IMR-90 (cell line): ENCODE measurements around the gene FTL. TPM values are rescaled to one million over a fixed set of nuclear protein-coding genes. Genes with fewer than 3 reads are reported as not detected.

Experiments
- ATAC-seq: fragments of 200-7000 bp; cut with Tn5 transposase; 2 replicates; pipeline ENCODE4 v1.9.1; 2020; ENCODE audit warnings: low read depth, mild to moderate bottlenecking, moderate library complexity
- BruUV-seq: library from RNA; stranded (reverse); fragments of 400-500 nt; replicated peaks from 2 replicates; lab custom pipeline; 2021; lab: Mats Ljungman, UMichigan
- CTCF ChIA-PET: fragments of 300-600 bp; formaldehyde crosslinking; extraction: SDS; loops from one replicate; lab custom pipeline; 2021; ENCODE audit warnings: antibody characterized with exemption; lab: Yijun Ruan, JAX
- POLR2A ChIA-PET: fragments of 300-600 bp; sonication (Branson Sonifier 250); formaldehyde crosslinking; loops from one replicate; lab custom pipeline; 2022; ENCODE audit warnings: antibody characterized with exemption; ENCODE audit not compliant: unreplicated experiment; lab: Charles Lee
- DNase-seq: peaks from one replicate; pipeline ENCODE4 v3.0.0; 2013
- H2AFZ ChIP-seq: replicated peaks from 2 replicates; pipeline ENCODE3; 2013; ENCODE audit warnings: low read length, mild to moderate bottlenecking; ENCODE audit not compliant: poor library complexity
- H2AK5ac ChIP-seq: 2 replicates; pipeline ENCODE4 v1.6.1; 2013; ENCODE audit warnings: low read depth, low read length, inconsistent platforms
- H2AK9ac ChIP-seq: replicated peaks from 2 replicates; pipeline ENCODE3; 2013; ENCODE audit warnings: mild to moderate bottlenecking, low read depth, low read length, moderate library complexity; ENCODE audit not compliant: poor library complexity
- H2BK120ac ChIP-seq: 2 replicates; pipeline ENCODE4 v1.6.1; 2013; ENCODE audit warnings: low read depth, low read length, inconsistent platforms
- H2BK15ac ChIP-seq: 3 replicates; pipeline ENCODE4 v1.6.1; 2013; ENCODE audit warnings: low read depth, low read length, inconsistent platforms
- H2BK20ac ChIP-seq: 2 replicates; pipeline ENCODE4 v1.6.1; 2013; ENCODE audit warnings: low read depth, mild to moderate bottlenecking, inconsistent platforms, low read length, moderate library complexity
- H2BK5ac ChIP-seq: 2 replicates; pipeline ENCODE4 v1.6.1; 2013; ENCODE audit warnings: mild to moderate bottlenecking, low read depth, low read length, inconsistent platforms; ENCODE audit not compliant: poor library complexity, severe bottlenecking
- H3K14ac ChIP-seq: replicated peaks from 2 replicates; pipeline ENCODE4 v1.6.1; 2013; ENCODE audit warnings: low read depth, low read length, inconsistent platforms
- H3K18ac ChIP-seq: 2 replicates; pipeline ENCODE4 v1.6.1; 2013; ENCODE audit warnings: low read depth, low read length, control low read depth
- H3K23ac ChIP-seq: 2 replicates; pipeline ENCODE4 v1.6.1; 2013; ENCODE audit warnings: low read depth, low read length, inconsistent platforms
- H3K27ac ChIP-seq: 2 replicates; pipeline ENCODE4 v1.5.1; 2013; ENCODE audit warnings: mild to moderate bottlenecking, control low read depth, low read length; ENCODE audit not compliant: insufficient read depth
- H3K27me3 ChIP-seq: 2 replicates; pipeline ENCODE4 v1.6.1; 2013; ENCODE audit warnings: low read length; ENCODE audit not compliant: control insufficient read depth, insufficient read depth
- H3K36me3 ChIP-seq: 2 replicates; pipeline ENCODE4 v1.6.1; 2013; ENCODE audit warnings: low read length, mixed read lengths; ENCODE audit not compliant: control insufficient read depth, insufficient read depth
- H3K4ac ChIP-seq: 2 replicates; pipeline ENCODE4 v1.6.1; 2013; ENCODE audit warnings: low read depth, low read length, inconsistent platforms
- H3K4me1 ChIP-seq: 2 replicates; pipeline ENCODE4 v1.6.1; 2013; ENCODE audit warnings: low read length, mixed read lengths; ENCODE audit not compliant: control insufficient read depth, insufficient read depth
- H3K4me2 ChIP-seq: 2 replicates; pipeline ENCODE4 v1.6.1; 2013; ENCODE audit warnings: low read depth, mild to moderate bottlenecking, control low read depth, low read length, moderate library complexity
- H3K4me3 ChIP-seq: 2 replicates; pipeline ENCODE4 v1.5.1; 2013; ENCODE audit warnings: low read depth, mild to moderate bottlenecking, control low read depth, low read length, moderate library complexity; ENCODE audit not compliant: insufficient read depth
- H3K56ac ChIP-seq: 2 replicates; pipeline ENCODE4 v1.6.1; 2013; ENCODE audit warnings: low read length, inconsistent platforms; ENCODE audit not compliant: insufficient read depth; ENCODE audit errors: extremely low read depth
- H3K79me1 ChIP-seq, 2 experiments: 2 replicates each; pipeline ENCODE4 v1.6.1; 2013; ENCODE audit warnings: low read length in 2 of 2, inconsistent platforms in 1 of 2, low read depth in 1 of 2
- H3K9ac ChIP-seq: 2 replicates; pipeline ENCODE4 v1.6.1; 2013; ENCODE audit warnings: low read depth, low read length, control low read depth
- H3K9me1 ChIP-seq: 2 replicates; pipeline ENCODE4 v1.6.1; 2013; ENCODE audit warnings: low read length, inconsistent platforms; ENCODE audit not compliant: insufficient read depth
- H3K9me3 ChIP-seq: 2 replicates; pipeline ENCODE4 v1.6.1; 2013; ENCODE audit warnings: low read length; ENCODE audit not compliant: control insufficient read depth, insufficient read depth
- H4K20me1 ChIP-seq: 2 replicates; pipeline ENCODE4 v1.6.1; 2013; ENCODE audit warnings: low read length, inconsistent platforms; ENCODE audit not compliant: insufficient read depth
- H4K5ac ChIP-seq: 2 replicates; pipeline ENCODE4 v1.6.1; 2013; ENCODE audit warnings: mild to moderate bottlenecking, low read depth, low read length, control low read depth
- H4K8ac ChIP-seq, 2 experiments: 2 replicates each; pipeline ENCODE4 v1.6.1; 2013; ENCODE audit warnings: low read depth in 2 of 2, low read length in 2 of 2, control low read depth in 1 of 2, inconsistent platforms in 1 of 2
- H4K91ac ChIP-seq: 2 replicates; pipeline ENCODE4 v1.6.1; 2013; ENCODE audit warnings: low read depth, low read length, inconsistent platforms; ENCODE audit not compliant: insufficient read depth
- CEBPB ChIP-seq: IDR thresholded peaks from 2 replicates; pipeline ENCODE4 v1.6.1; 2012; ENCODE audit warnings: low read depth, low read length, improper control_type of control experiment
- CHD1 ChIP-seq: IDR thresholded peaks from 2 replicates; pipeline ENCODE4 v1.6.1; 2012; ENCODE audit warnings: low read depth, low read length, improper control_type of control experiment
- FOS ChIP-seq: fragments of 150-350 bp; IDR thresholded peaks from 2 replicates; pipeline ENCODE4 v1.6.1; 2016; ENCODE audit warnings: low read depth, low read length
- MAZ ChIP-seq: IDR thresholded peaks from 2 replicates; pipeline ENCODE4 v1.6.1; 2012; ENCODE audit warnings: low read depth, mild to moderate bottlenecking, low read length, improper control_type of control experiment, moderate library complexity, borderline replicate concordance
- NFE2L2 ChIP-seq: fragments of 150-350 bp; IDR thresholded peaks from 2 replicates; pipeline ENCODE4 v1.6.1; 2016; ENCODE audit warnings: low read depth, mild to moderate bottlenecking, low read length
- POLR2A ChIP-seq: IDR thresholded peaks from 2 replicates; pipeline ENCODE4 v1.6.1; 2012; ENCODE audit warnings: mild to moderate bottlenecking, low read depth, low read length
- RAD21 ChIP-seq: IDR thresholded peaks from 2 replicates; pipeline ENCODE4 v1.6.1; 2012; ENCODE audit warnings: low read length, improper control_type of control experiment
- RCOR1 ChIP-seq: IDR thresholded peaks from 2 replicates; pipeline ENCODE4 v1.6.1; 2012; ENCODE audit warnings: mild to moderate bottlenecking, low read length, improper control_type of control experiment; ENCODE audit not compliant: insufficient replicate concordance
- RFX5 ChIP-seq: IDR thresholded peaks from 2 replicates; pipeline ENCODE4 v1.8.0; 2012; ENCODE audit warnings: low read depth, mild to moderate bottlenecking, low read length, moderate library complexity
- SMC3 ChIP-seq: fragments of 150-350 bp; IDR thresholded peaks from 2 replicates; pipeline ENCODE4 v1.6.1; 2016; ENCODE audit warnings: low read depth, mild to moderate bottlenecking, antibody characterized with exemption, low read length, moderate library complexity
- WGBS, 2 experiments: methylation state at CpG; one replicate each; pipeline versions ENCODE4 v1.1.5 to v1.1.7; 2013; ENCODE audit warnings: missing lambda C conversion rate in 2 of 2; ENCODE audit not compliant: insufficient read length in 1 of 2; ENCODE audit errors: extremely low coverage in 2 of 2; 5-methylcytosine and 5-hydroxymethylcytosine counted together
- dilution Hi-C: fragments of 300-500 bp; cut with HindIII; formaldehyde crosslinking; loops from one replicate; pipeline ENCODE4 v1.14.3; 2018; ENCODE audit warnings: low sequenced_read_pairs; ENCODE audit not compliant: unreplicated experiment
- in situ Hi-C: fragments of 300-500 bp; cut with MboI; formaldehyde crosslinking; loops from 3 replicates; pipeline ENCODE4 v1.14.3; 2019; ENCODE audit warnings: low sequenced_read_pairs, inconsistent platforms, mixed read lengths
- intact Hi-C: fragments of 100-400 bp; cut with micrococcal nuclease; formaldehyde crosslinking; loops from 2 replicates; pipeline ENCODE4 v1.10.0; 2022
- polyA plus RNA-seq, 3 experiments: library from polyadenylated mRNA; depleted of rRNA; stranded (reverse); fragments of >200 nt; gene quantifications; 2 replicates each; pipeline ENCODE4 v1.2.3, GENCODE V29; 2012; ENCODE audit warnings: low replicate concordance in 1 of 3
- total RNA-seq: library from RNA; depleted of rRNA; stranded (reverse); fragments of >200 nt; gene quantifications from 2 replicates; pipeline ENCODE4 v1.2.3, GENCODE V29; 2012
- TF ChIP-seq, protein P1 (sequence below): fragments of 150-350 bp; IDR thresholded peaks from 2 replicates; pipeline ENCODE4 v1.6.1; 2016; ENCODE audit warnings: low read depth, mild to moderate bottlenecking, low read length, moderate library complexity, borderline replicate concordance
- TF ChIP-seq, protein P2 (sequence below): fragments of 150-350 bp; IDR thresholded peaks from 2 replicates; pipeline ENCODE4 v1.6.1; 2017; ENCODE audit warnings: mild to moderate bottlenecking, antibody characterized with exemption, low read length, low read depth

Gene FTL
- total and polyA plus RNA-seq, 2 of the 4 experiments (the other 2 are of a cell fraction), result 1,057 to 2,944 TPM

DNA sequence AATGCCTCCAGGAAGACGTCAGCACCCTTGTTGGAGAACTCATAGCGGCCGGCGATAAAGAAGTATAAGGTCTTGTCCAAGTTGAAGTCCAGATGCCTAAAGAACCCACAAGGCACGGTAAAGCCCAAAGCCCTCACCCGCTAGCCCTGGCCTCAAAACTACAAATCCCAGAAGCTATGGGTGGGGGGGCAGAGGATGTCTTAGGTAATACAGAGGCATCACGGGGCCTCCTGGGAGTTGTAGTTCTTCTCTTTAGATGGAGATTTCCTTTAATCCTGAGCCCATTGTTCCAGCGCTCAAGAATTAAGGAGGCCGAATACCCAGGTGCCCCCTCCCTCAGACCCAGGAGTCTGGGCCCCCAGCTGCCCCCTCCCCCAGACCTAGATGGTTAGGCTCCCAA is 17.2 kb downstream of the FTL start (continued):
- TF ChIP-seq CHD1 (no peak), RFX5 (no peak), RAD21 (no peak), CEBPB (no peak)

DNA sequence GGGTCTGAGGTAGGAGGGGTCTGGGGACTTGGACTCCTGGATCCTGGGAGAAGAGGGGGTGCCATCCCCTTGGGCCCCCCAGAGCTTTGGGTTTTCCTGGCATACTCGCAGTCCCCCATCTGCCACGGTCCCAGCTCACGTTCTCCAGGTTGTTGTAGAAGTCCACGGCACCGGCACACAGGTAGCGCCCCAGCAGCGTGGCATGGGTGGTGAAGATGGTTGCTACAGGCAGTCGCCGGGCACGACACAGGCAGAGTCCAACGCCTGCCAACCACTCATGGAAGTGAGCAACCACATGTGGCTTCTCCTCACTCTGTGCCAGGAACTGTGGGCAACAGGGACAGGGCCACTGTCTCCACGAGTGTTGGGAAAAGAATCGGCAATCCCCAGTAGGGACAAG is 20.6 kb downstream of the FTL start:
- H3K4me1 ChIP-seq, result peaks cover 4% of the 10 kb centered on the region
- H4K20me1 ChIP-seq, result peaks cover 18% of the 10 kb centered on the region
- ChIA-PET POLR2A (interaction anchor here (0.6 kb wide), 1 partner anchor 19 kb away, joined by 4 read pairs; no protein-coding TSS in a partner anchor), CTCF (no interaction called here)
- H3K18ac ChIP-seq, result no peak overlapping the region
- no peak overlapping the region for H2BK20ac ChIP-seq
- H3K23ac ChIP-seq, result no peak overlapping the region
- in situ Hi-C loops, result no loop called here
- peaks cover 27 to 57% of the 10 kb centered on the region in 2 experiments for H3K79me1 ChIP-seq
- H3K4ac ChIP-seq, result no peak overlapping the region
- H3K4me2 ChIP-seq, result no peak overlapping the region
- H2BK5ac ChIP-seq, result no peak overlapping the region
- no peak overlapping the region for H3K4me3 ChIP-seq
- no peak overlapping the region for H2AK5ac ChIP-seq
- ATAC-seq (no peak), DNase-seq (no peak)
- WGBS, 2 experiments, result 98% methylated on average over 8 of the region's 13 CpGs; no CpG with 5 or more reads in 1 of the 2 experiments
- H2AFZ ChIP-seq, result no peak overlapping the region
- H4K8ac ChIP-seq, result no peak overlapping the region
- no peak overlapping the region for H2BK15ac ChIP-seq
- no peak overlapping the region for H4K91ac ChIP-seq
- H4K5ac ChIP-seq, result no peak overlapping the region
- no peak overlapping the region for H3K9ac ChIP-seq
- no peak overlapping the region for H3K14ac ChIP-seq
- H2BK120ac ChIP-seq, result no peak overlapping the region
- BruUV-seq, result no TSS peak
- intact Hi-C loops, result no loop called here
- H3K9me3 ChIP-seq, result no peaks in the 10 kb centered on the region
- H3K9me1 ChIP-seq, result peaks cover 13% of the 10 kb centered on the region
- no peaks in the 10 kb centered on the region for H3K27me3 ChIP-seq
- H3K27ac ChIP-seq, result no peak overlapping the region
- H3K36me3 ChIP-seq, result peaks cover 62% of the 10 kb centered on the region
- dilution Hi-C loops, result no loop called here
- no peak overlapping the region for H3K56ac ChIP-seq
- no peak overlapping the region for H2AK9ac ChIP-seq
- no peak for TF ChIP-seq CEBPB
- TF ChIP-seq RFX5, result no peak
- no peak for TF ChIP-seq RCOR1
- no peak for TF ChIP-seq POLR2A
- TF ChIP-seq SMC3, result no peak
- TF ChIP-seq, protein P1, sequence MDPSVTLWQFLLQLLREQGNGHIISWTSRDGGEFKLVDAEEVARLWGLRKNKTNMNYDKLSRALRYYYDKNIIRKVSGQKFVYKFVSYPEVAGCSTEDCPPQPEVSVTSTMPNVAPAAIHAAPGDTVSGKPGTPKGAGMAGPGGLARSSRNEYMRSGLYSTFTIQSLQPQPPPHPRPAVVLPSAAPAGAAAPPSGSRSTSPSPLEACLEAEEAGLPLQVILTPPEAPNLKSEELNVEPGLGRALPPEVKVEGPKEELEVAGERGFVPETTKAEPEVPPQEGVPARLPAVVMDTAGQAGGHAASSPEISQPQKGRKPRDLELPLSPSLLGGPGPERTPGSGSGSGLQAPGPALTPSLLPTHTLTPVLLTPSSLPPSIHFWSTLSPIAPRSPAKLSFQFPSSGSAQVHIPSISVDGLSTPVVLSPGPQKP, result no peak
- TF ChIP-seq, protein P2, sequence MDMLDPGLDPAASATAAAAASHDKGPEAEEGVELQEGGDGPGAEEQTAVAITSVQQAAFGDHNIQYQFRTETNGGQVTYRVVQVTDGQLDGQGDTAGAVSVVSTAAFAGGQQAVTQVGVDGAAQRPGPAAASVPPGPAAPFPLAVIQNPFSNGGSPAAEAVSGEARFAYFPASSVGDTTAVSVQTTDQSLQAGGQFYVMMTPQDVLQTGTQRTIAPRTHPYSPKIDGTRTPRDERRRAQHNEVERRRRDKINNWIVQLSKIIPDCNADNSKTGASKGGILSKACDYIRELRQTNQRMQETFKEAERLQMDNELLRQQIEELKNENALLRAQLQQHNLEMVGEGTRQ, result no peak
- no peak for TF ChIP-seq MAZ
- no peak for TF ChIP-seq NFE2L2
- TF ChIP-seq FOS, result no peak
